Gastrocnemius medialis (tissue), 4 donors: ENCODE data around the gene RNLS.

Source experiments
- CTCF ChIP-seq, 5 experiments: fragments of 450-650 bp in 3 of 5; fragments of 200-600 bp in 2 of 5; sonication (generic) in 2 of 5; IDR thresholded peaks in 4 of 5; conservative IDR thresholded peaks in 1 of 5; 1 replicate in 4 of 5; 2 replicates in 1 of 5; pipeline ENCODE4 v1.5.1; 2016 to 2019; ENCODE audit warnings: antibody characterized with exemption in 5 of 5, mild to moderate bottlenecking in 3 of 5, moderate library complexity in 3 of 5
- POLR2A ChIP-seq, 2 donors: fragments of 450-650 bp; IDR thresholded peaks; one replicate each; pipeline ENCODE4 v1.6.1; 2017; ENCODE audit warnings: antibody characterized with exemption in 2 of 2, mild to moderate bottlenecking in 2 of 2, moderate library complexity in 2 of 2

- TF ChIP-seq CTCF (IDR thresholded peaks at IDR 0.05 in 4 of 5, conservative IDR thresholded peaks at IDR 0.05 in 1 of 5) = no peak
- no peak for TF ChIP-seq POLR2A (IDR thresholded peaks at IDR 0.05)
Observed at GRCh38 chr10:88618496-88618895, 35.4 kb upstream of the RNLS start.
